Parathyroid adenoma (tissue), 2 donors: Measurements from ENCODE around the gene CCDC80.

Source experiments
- H2AFZ ChIP-seq: fragments of 300-600 bp; sonication (generic); one replicate; pipeline ENCODE4 v1.7.0; 2017; ENCODE audit warnings: antibody characterized with exemption, mild to moderate bottlenecking
- H3K27ac ChIP-seq: fragments of 300-600 bp; sonication (generic); one replicate; pipeline ENCODE4 v1.7.0; 2017
- H3K27me3 ChIP-seq: fragments of 300-600 bp; sonication (generic); one replicate; pipeline ENCODE4 v1.7.0; 2017; ENCODE audit warnings: low read length; ENCODE audit not compliant: control insufficient read depth, insufficient read depth
- H3K36me3 ChIP-seq: fragments of 300-600 bp; sonication (generic); one replicate; pipeline ENCODE4 v1.7.0; 2017; ENCODE audit warnings: low read length; ENCODE audit not compliant: control insufficient read depth, insufficient read depth
- H3K4me1 ChIP-seq: fragments of 300-600 bp; sonication (generic); one replicate; pipeline ENCODE4 v1.7.0; 2017; ENCODE audit warnings: control low read depth
- H3K4me2 ChIP-seq: fragments of 300-600 bp; sonication (generic); one replicate; pipeline ENCODE4 v1.7.0; 2017; ENCODE audit warnings: low read length
- H3K4me3 ChIP-seq: fragments of 300-600 bp; sonication (generic); one replicate; pipeline ENCODE4 v1.7.0; 2017; ENCODE audit warnings: low read depth, low read length
- H3K79me2 ChIP-seq: fragments of 300-600 bp; sonication (generic); one replicate; pipeline ENCODE4 v1.7.0; 2017; ENCODE audit warnings: control low read depth
- H3K9ac ChIP-seq: fragments of 300-600 bp; sonication (generic); one replicate; pipeline ENCODE4 v1.7.0; 2017; ENCODE audit warnings: mild to moderate bottlenecking
- H3K9me3 ChIP-seq: fragments of 300-600 bp; sonication (generic); one replicate; pipeline ENCODE4 v1.7.0; 2017; ENCODE audit warnings: low read length; ENCODE audit not compliant: control insufficient read depth
- TF ChIP-seq, protein P1 (sequence below): fragments of 300-600 bp; sonication (generic); IDR thresholded peaks from one replicate; pipeline ENCODE4 v1.7.0; 2017; ENCODE audit warnings: antibody characterized with exemption, mild to moderate bottlenecking
- donor health status: primary hyperparathyroidism.

Gene CCDC80

DNA sequence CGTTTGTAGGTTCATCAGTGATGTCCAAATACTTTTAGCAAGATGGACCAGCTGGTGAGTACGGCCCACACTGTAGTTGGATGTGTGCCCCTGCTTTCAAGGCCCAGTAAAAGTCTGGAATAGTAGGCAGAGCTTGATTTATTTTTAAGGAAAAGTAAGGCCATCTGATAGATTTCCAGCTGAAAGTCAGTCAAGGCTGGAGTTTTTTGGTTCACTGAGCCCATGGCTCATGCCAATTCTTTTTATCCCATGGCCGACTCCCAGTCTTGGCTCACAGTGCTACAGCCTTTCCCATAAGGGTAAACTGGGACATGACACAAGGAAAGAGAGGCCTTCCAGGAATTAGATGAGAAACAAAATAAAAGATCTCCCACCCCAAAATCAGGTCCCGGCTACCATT lies 13.5 kb downstream of the CCDC80 start:
- H3K36me3 ChIP-seq, result no peaks in the 10 kb centered on the region
- no peak overlapping the region for H2AFZ ChIP-seq
- TF ChIP-seq, protein P1, sequence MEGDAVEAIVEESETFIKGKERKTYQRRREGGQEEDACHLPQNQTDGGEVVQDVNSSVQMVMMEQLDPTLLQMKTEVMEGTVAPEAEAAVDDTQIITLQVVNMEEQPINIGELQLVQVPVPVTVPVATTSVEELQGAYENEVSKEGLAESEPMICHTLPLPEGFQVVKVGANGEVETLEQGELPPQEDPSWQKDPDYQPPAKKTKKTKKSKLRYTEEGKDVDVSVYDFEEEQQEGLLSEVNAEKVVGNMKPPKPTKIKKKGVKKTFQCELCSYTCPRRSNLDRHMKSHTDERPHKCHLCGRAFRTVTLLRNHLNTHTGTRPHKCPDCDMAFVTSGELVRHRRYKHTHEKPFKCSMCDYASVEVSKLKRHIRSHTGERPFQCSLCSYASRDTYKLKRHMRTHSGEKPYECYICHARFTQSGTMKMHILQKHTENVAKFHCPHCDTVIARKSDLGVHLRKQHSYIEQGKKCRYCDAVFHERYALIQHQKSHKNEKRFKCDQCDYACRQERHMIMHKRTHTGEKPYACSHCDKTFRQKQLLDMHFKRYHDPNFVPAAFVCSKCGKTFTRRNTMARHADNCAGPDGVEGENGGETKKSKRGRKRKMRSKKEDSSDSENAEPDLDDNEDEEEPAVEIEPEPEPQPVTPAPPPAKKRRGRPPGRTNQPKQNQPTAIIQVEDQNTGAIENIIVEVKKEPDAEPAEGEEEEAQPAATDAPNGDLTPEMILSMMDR, result no peak
- H3K9me3 ChIP-seq, result no peaks in the 10 kb centered on the region
- no peak overlapping the region for H3K4me3 ChIP-seq
- H3K79me2 ChIP-seq, result no peaks in the 10 kb centered on the region
- H3K27ac ChIP-seq, result no peak overlapping the region
- H3K4me1 ChIP-seq, result no peaks in the 10 kb centered on the region
- H3K9ac ChIP-seq, result no peak overlapping the region
- no peak overlapping the region for H3K4me2 ChIP-seq
- no peaks in the 10 kb centered on the region for H3K27me3 ChIP-seq

DNA sequence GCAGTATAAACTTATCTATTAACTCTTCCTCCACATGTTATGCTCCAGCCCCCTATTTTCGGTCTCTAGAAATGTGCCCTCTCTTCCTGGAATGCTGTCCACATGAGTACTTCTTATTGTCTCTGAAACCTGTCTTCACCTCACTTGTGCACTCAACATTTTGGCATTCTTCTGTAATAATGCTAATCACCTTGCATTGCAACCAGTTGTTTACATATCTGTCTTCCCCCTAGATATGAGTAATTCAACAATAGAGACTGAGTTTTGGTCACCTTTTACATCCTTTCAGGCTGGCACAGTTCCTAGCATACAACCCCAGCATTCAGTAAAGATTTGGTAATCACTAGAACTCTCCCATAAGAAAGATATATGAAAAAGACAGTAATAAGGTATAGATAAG lies 17.2 kb downstream of the CCDC80 start:
- no peaks in the 10 kb centered on the region for H3K79me2 ChIP-seq
- H3K27ac ChIP-seq, result no peak overlapping the region
- no peak overlapping the region for H3K9ac ChIP-seq
- H3K27me3 ChIP-seq, result no peaks in the 10 kb centered on the region
- no peak overlapping the region for H2AFZ ChIP-seq
- no peak overlapping the region for H3K4me2 ChIP-seq
- H3K4me3 ChIP-seq, result no peak overlapping the region
- H3K9me3 ChIP-seq, result no peaks in the 10 kb centered on the region
- H3K36me3 ChIP-seq, result no peaks in the 10 kb centered on the region
- TF ChIP-seq, protein P1, result no peak
- no peaks in the 10 kb centered on the region for H3K4me1 ChIP-seq

DNA sequence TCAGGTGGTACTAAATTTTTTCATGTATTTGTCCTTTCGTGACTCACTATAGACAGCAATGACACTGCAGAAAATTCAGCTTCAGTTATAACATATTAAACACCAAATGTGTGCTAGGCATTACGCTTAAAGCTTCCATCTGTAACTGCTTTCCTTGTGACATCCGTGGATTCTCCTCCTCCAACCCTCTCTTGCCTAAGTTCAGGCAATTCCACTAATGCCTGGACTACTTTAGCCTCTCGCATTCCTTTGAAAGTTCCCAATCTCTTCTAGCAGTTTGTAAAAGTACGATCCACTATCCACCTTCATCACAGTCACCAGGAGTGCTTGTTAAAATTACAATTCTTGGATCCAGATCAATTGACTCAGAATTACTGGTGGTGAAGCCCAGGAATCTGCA lies 17.7 kb downstream of the CCDC80 start:
- Histone ChIP-seq H3K36me3 (no peaks in the 10 kb centered on the region), H3K9ac (no peak overlapping the region), H3K4me1 (no peaks in the 10 kb centered on the region), H3K27me3 (no peaks in the 10 kb centered on the region), H3K4me3 (no peak overlapping the region), H3K9me3 (no peaks in the 10 kb centered on the region), H3K27ac (no peak overlapping the region), H3K79me2 (no peaks in the 10 kb centered on the region), H2AFZ (no peak overlapping the region), H3K4me2 (no peak overlapping the region)
- TF ChIP-seq, protein P1, result no peak

DNA sequence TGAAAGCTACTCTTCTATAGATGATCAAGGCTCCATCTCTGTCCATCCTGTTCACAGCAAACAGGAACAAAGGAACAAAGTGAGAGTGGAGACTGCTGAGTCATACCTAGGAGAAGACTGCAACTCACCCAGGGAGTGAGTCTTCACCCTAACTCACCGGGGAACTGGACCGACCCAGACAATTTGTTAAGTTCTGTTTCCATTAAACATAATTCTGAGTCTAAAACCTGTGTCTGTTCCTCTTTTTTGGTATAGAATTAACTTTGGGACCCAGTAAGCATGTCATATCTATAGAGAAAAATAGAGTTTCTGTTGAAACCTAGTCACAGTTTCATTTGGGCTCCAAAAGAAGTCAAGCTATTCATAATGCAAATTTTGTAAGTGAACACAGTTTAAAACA lies 21.6 kb downstream of the CCDC80 start:
- no peak overlapping the region for H3K27ac ChIP-seq
- H3K9me3 ChIP-seq, result no peaks in the 10 kb centered on the region
- no peak overlapping the region for H3K4me2 ChIP-seq
- no peak overlapping the region for H2AFZ ChIP-seq
- H3K4me3 ChIP-seq, result no peak overlapping the region
- H3K27me3 ChIP-seq, result no peaks in the 10 kb centered on the region
- H3K9ac ChIP-seq, result no peak overlapping the region
- H3K36me3 ChIP-seq, result no peaks in the 10 kb centered on the region
- TF ChIP-seq, protein P1, result no peak
- no peaks in the 10 kb centered on the region for H3K79me2 ChIP-seq
- no peaks in the 10 kb centered on the region for H3K4me1 ChIP-seq

DNA sequence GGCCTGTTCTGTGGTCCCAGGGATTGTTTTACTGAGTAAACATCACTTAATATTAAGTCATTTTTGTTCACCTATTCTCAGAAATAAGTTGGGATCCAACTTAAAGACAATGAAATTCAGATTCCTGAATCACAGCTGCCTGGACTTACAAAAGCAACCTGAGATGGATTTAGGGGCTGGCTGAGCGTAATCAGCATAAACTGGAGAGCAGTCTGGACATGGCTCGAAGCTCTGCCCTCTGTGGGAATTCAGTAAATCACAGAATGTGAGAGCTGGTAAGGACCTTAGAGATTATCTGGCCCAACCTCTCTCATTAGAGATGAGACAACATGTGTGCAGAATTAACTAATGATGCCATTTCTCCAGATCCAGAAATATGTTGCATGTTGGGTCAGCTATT lies 23.7 kb downstream of the CCDC80 start:
- H2AFZ ChIP-seq, result no peak overlapping the region
- H3K4me3 ChIP-seq, result no peak overlapping the region
- no peak overlapping the region for H3K27ac ChIP-seq
- TF ChIP-seq, protein P1, result no peak
- H3K36me3 ChIP-seq, result no peaks in the 10 kb centered on the region
- no peak overlapping the region for H3K4me2 ChIP-seq
- H3K9ac ChIP-seq, result no peak overlapping the region
- H3K9me3 ChIP-seq, result no peaks in the 10 kb centered on the region
- no peaks in the 10 kb centered on the region for H3K27me3 ChIP-seq
- H3K4me1 ChIP-seq, result no peaks in the 10 kb centered on the region
- H3K79me2 ChIP-seq, result no peaks in the 10 kb centered on the region
